NCI-H1092 (cell line): Measurements from ENCODE around the gene CNR2.
"Not testable (repeated sequence)": the region's sequence is repeated elsewhere in the genome, so short reads cannot be mapped to it uniquely, and the experiment has no call there.

Experiments used
- DNase-seq: peaks from one replicate; lab custom pipeline; 2025; lab: John Stamatoyannopoulos, UW

The CNR2 gene

GRCh38 chr1:23916209-23917131, 3.3 kb upstream of the CNR2 start:
- DNase-seq = peak; percentile 68

GRCh38 chr1:23915466-23915865, 2.3 kb upstream of the CNR2 start:
- DNase-seq = no peak

GRCh38 chr1:23914921-23915320, 1.8 kb upstream of the CNR2 start:
- no peak for DNase-seq

- DNase-seq = no peak
These were observed 1.2 kb downstream of the CNR2 start for GRCh38 chr1:23911921-23912320.

- DNase-seq = no peak
These were observed 2.5 kb downstream of the CNR2 start for GRCh38 chr1:23910553-23911246.

GRCh38 chr1:23910144-23910543, 3.0 kb downstream of the CNR2 start:
- DNase-seq = no peak

GRCh38 chr1:23909412-23909811, 3.8 kb downstream of the CNR2 start:
- no peak for DNase-seq

GRCh38 chr1:23908453-23909341, 4.5 kb downstream of the CNR2 start:
- DNase-seq = no peak

- no peak for DNase-seq
These were observed 6.4 kb downstream of the CNR2 start for GRCh38 chr1:23906731-23907130.

GRCh38 chr1:23905461-23906025, 7.6 kb downstream of the CNR2 start:
- DNase-seq = no peak

GRCh38 chr1:23904748-23905357, 8.3 kb downstream of the CNR2 start:
- no peak for DNase-seq

GRCh38 chr1:23903754-23904153, 9.4 kb downstream of the CNR2 start:
- DNase-seq = no peak

- DNase-seq = no peak
These were observed 10.6 kb downstream of the CNR2 start for GRCh38 chr1:23902321-23903278.

- not testable (repeated sequence) for DNase-seq
These were observed 13.1 kb downstream of the CNR2 start for GRCh38 chr1:23900017-23900416.

- DNase-seq = no peak
These were observed 14.1 kb downstream of the CNR2 start for GRCh38 chr1:23899070-23899469.

GRCh38 chr1:23897083-23897482, 16.1 kb downstream of the CNR2 start:
- DNase-seq = no peak

GRCh38 chr1:23896491-23896890, 16.7 kb downstream of the CNR2 start:
- DNase-seq = no peak

GRCh38 chr1:23895993-23896392, 17.2 kb downstream of the CNR2 start:
- no peak for DNase-seq

- DNase-seq = no peak
These were observed 18.1 kb downstream of the CNR2 start for GRCh38 chr1:23895082-23895481.

GRCh38 chr1:23889074-23889473, 24.1 kb downstream of the CNR2 start:
- no peak for DNase-seq
